Ovary (tissue), 9 donors: Measurements from ENCODE around the gene TSFM. TPM values are rescaled to one million over a fixed set of nuclear protein-coding genes. Genes with fewer than 3 reads are reported as not detected.

Experiments
- DNase-seq, 5 donors: peaks; one replicate each; pipeline ENCODE4 v3.0.0-alpha.2; 2019 to 2020
- H3K27ac ChIP-seq, 2 donors: fragments of 200-600 bp; one replicate each; pipeline versions ENCODE4 v1.5.1 to v1.8.0; 2019 to 2022
- H3K27me3 ChIP-seq: fragments of 200-600 bp; one replicate; pipeline ENCODE4 v1.8.0; 2022
- H3K36me3 ChIP-seq: fragments of 200-600 bp; sonication (generic); one replicate; pipeline ENCODE4 v1.5.1; 2019
- H3K4me1 ChIP-seq: one replicate; pipeline ENCODE4 v1.8.1; 2013; ENCODE audit warnings: mild to moderate bottlenecking, moderate library complexity; ENCODE audit not compliant: insufficient read depth
- H3K4me3 ChIP-seq: fragments of 200-600 bp; sonication (generic); one replicate; pipeline ENCODE4 v1.5.1; 2017
- H3K9me3 ChIP-seq, 2 donors: fragments of 200-600 bp in 1 of 2; sonication (generic) in 1 of 2; one replicate each; pipeline versions ENCODE4 v1.5.1 to v1.8.1; 2013 to 2019; ENCODE audit warnings: mild to moderate bottlenecking in 1 of 2, moderate library complexity in 1 of 2
- EP300 ChIP-seq: sonication (generic); formaldehyde crosslinking; IDR thresholded peaks from one replicate; pipeline ENCODE4 v1.6.1; 2017; ENCODE audit warnings: antibody characterized with exemption
- POLR2A ChIP-seq: fragments of 450-650 bp; IDR thresholded peaks from one replicate; pipeline ENCODE4 v1.6.1; 2017; ENCODE audit warnings: antibody characterized with exemption, mild to moderate bottlenecking, moderate library complexity
- WGBS, 3 donors: extraction: QIAGEN DNeasy Blood & Tissue Kit in 1 of 3; methylation state at CpG; one replicate each; pipeline versions ENCODE4 v1.1.5 to v1.1.7; 2013 to 2017; 5-methylcytosine and 5-hydroxymethylcytosine counted together
- intact Hi-C, 4 donors: fragments of 100-400 bp; cut with DNase I; formaldehyde crosslinking; loops; one replicate each; pipeline versions ENCODE4 v1.11.0 to v1.15.1; 2022 to 2023
- polyA plus RNA-seq, 2 donors: library from polyadenylated mRNA; stranded (reverse); fragments of 200-250 nt in 1 of 2; fragments of 350-450 nt in 1 of 2; fragmentation: Illumina TruSeq in 1 of 2; extraction: RNeasy Lipid Tissue Mini Kit (QIAGEN cat#74804) in 1 of 2; gene quantifications; one replicate each; pipeline ENCODE4 v1.2.3, GENCODE V29; 2013 to 2014
- total RNA-seq, 7 donors: library from RNA; depleted of rRNA in 2 of 7; stranded (reverse); fragments of >200 nt in 2 of 7; fragmentation: NEBNext Ultra II Directional in 3 of 7; extraction: Animal tissue kit (Norgen Biotek cat#: 25700) in 3 of 7; gene quantifications; one replicate each; pipeline versions ENCODE4 v1.1.0 to v1.2.4, GENCODE V29; 2016 to 2023
- TF ChIP-seq, protein P1 (sequence below), 3 donors: fragments of 450-650 bp in 2 of 3; fragments of 200-600 bp in 1 of 3; IDR thresholded peaks; one replicate each; pipeline versions ENCODE4 v1.5.1 to v1.8.0; 2016 to 2022; ENCODE audit warnings: antibody characterized with exemption in 3 of 3, mild to moderate bottlenecking in 1 of 3
- donor health status: DM: no; HTN: no; CAD: no; lungs with moderate emphysema.
- donor health status: DM: no; HTN: no; CAD: no.
- donor health status: Bipolar disorder and iron deficiency.
- donor health status: DM: yes; HTN: yes; CAD: no.
- donor health status: DM: no; HTN: no; CAD: no.
- donor health status: DM: yes; HTN: yes; CAD: no.

Gene TSFM
- total and polyA plus RNA-seq, 9 donors, result 13.2 to 28.1 (median 20.1) TPM

DNA sequence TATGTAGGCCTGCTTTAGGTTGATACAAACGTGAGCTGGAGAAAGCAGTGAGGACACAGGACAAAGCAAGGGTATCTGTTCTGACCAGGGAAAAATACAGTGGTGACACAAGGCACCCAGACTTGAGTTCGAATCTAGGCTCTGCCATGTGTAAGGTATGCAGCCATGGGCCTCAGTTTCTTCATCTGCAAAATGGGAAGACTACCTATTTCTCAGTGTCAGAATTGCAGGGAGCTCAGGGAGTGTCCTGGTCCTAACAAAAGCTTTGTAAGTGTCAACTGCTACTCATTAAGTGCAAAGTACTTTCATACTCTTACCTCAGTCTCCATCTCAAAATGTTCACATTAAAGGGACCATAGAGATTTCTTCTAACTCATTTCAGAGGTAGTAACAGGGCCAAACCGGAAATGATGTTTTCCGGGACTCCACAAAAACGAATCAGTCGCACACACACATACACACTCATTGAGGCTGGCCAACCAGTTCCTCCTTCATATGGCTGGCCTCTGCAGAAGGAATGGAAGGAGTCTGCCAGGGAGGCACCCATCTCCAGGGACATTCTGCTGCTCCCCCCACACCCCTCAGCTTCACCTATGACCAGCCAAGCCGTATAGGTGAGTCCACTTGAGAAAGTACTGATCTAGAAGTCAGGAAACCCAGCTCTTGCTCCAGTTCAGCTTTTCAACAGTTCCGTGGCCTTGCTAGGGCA lies 56.2 kb downstream of the TSFM start:
- H3K27me3 ChIP-seq, result no peaks in the 10 kb centered on the region
- DNase-seq, result no peak
- H3K27ac ChIP-seq, result peak overlapping the region in 1 of 2 donors; percentile 58
- no peaks in the 10 kb centered on the region for H3K36me3 ChIP-seq
- peaks cover 52% of the 10 kb centered on the region for H3K4me1 ChIP-seq
- no peaks in the 10 kb centered on the region for H3K9me3 ChIP-seq
- TF ChIP-seq POLR2A, result no peak
- TF ChIP-seq EP300, result no peak
- TF ChIP-seq, protein P1, sequence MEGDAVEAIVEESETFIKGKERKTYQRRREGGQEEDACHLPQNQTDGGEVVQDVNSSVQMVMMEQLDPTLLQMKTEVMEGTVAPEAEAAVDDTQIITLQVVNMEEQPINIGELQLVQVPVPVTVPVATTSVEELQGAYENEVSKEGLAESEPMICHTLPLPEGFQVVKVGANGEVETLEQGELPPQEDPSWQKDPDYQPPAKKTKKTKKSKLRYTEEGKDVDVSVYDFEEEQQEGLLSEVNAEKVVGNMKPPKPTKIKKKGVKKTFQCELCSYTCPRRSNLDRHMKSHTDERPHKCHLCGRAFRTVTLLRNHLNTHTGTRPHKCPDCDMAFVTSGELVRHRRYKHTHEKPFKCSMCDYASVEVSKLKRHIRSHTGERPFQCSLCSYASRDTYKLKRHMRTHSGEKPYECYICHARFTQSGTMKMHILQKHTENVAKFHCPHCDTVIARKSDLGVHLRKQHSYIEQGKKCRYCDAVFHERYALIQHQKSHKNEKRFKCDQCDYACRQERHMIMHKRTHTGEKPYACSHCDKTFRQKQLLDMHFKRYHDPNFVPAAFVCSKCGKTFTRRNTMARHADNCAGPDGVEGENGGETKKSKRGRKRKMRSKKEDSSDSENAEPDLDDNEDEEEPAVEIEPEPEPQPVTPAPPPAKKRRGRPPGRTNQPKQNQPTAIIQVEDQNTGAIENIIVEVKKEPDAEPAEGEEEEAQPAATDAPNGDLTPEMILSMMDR (IDR thresholded peaks at IDR 0.05), result no peak
- H3K4me3 ChIP-seq, result peak overlapping the region; percentile 6
- WGBS, 3 donors, result 21 to 25% (median 22%) methylated on average over 8 of the region's 8 CpGs
- intact Hi-C loops, result loop anchor here in 1 of 4 donors (10.0 kb wide), 1 partner anchor 54 kb away; the partner anchor contains the start of gene TSFM

DNA sequence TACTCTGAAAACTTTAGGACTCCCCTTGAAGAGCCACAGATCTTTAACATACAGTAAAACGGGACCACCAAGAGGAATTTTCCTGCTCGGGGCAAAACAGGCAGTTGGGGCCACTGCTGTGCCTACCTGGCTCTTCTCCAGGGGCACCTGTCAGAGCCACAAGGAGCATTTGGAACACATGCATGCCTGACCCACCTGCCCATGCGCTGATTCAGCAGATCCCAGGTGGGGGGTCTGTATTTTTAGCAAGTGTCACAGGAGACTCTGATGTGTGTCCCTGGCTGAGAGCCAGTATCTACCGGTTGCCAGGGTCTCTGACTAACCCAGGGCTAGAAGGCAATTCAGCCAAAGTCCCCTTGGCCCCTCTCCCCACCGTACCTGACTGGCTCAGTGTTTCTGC lies 57.4 kb downstream of the TSFM start:
- H3K4me1 ChIP-seq, result peaks cover 44% of the 10 kb centered on the region
- intact Hi-C loops, result loop anchor here in 1 of 4 donors (5.0 to 10.0 kb wide), 2 partner anchors 55 to 57 kb away; partner anchors contain the start of gene TSFM
- H3K9me3 ChIP-seq, result no peaks in the 10 kb centered on the region
- peak overlapping the region; percentile 17 for H3K4me3 ChIP-seq
- DNase-seq, result peak in 1 of 5 donors; percentile 40
- no peaks in the 10 kb centered on the region for H3K27me3 ChIP-seq
- WGBS, 3 donors, result 33 to 42% (median 39%) methylated on average over 5 of the region's 5 CpGs
- TF ChIP-seq EP300 (no peak), POLR2A (no peak)
- TF ChIP-seq, protein P1 (IDR thresholded peaks at IDR 0.05), result no peak
- no peaks in the 10 kb centered on the region for H3K36me3 ChIP-seq
- H3K27ac ChIP-seq, result peak overlapping the region; percentile 16 to 58

GRCh38 chr12:57840726-57841125 lies 58.1 kb downstream of the TSFM start:
- TF ChIP-seq EP300 (no peak), POLR2A (no peak)
- TF ChIP-seq, protein P1 (IDR thresholded peaks at IDR 0.05), result no peak
- Histone ChIP-seq H3K27ac (no peak overlapping the region), H3K9me3 (no peaks in the 10 kb centered on the region), H3K27me3 (no peaks in the 10 kb centered on the region), H3K4me1 (peaks cover 37% of the 10 kb centered on the region), H3K4me3 (peak overlapping the region; percentile 7), H3K36me3 (no peaks in the 10 kb centered on the region)
- no peak for DNase-seq
- intact Hi-C loops, result loop anchor here in 1 of 4 donors (5.0 kb wide), 1 partner anchor 57 kb away; no protein-coding TSS in a partner anchor
- WGBS, 3 donors, result 12 to 21% (median 18%) methylated on average over 3 of the region's 3 CpGs

DNA sequence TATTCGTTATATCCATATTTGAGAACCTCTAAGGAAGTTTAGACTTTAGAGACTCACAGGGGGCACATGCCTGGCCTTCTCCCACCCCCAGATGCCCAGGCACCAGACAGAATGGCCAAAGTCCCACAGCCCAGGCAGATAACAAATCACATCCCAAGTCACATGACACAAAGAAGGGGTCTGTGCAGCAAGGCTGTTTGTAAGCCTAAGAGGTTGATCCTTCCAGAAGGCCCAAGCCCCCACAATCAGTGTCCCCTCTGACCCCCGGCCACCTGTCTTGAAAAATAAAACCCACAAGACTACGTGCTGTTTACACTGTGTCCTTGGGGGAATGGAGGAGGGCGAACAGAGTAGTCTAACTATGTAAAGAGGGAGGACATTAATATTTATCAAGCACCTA lies 58.9 kb downstream of the TSFM start:
- WGBS, 3 donors, result 9 to 11% (median 10%) methylated on average over 4 of the region's 4 CpGs
- peaks cover 33% of the 10 kb centered on the region for H3K4me1 ChIP-seq
- peak overlapping the region in 1 of 2 donors; percentile 99 for H3K27ac ChIP-seq
- H3K9me3 ChIP-seq, result no peaks in the 10 kb centered on the region
- DNase-seq, result no peak
- intact Hi-C loops, result loop anchor here in 1 of 4 donors (5.0 kb wide), 1 partner anchor 56 kb away; no protein-coding TSS in a partner anchor
- peak overlapping the region; percentile 13 for H3K4me3 ChIP-seq
- H3K36me3 ChIP-seq, result no peaks in the 10 kb centered on the region
- H3K27me3 ChIP-seq, result no peaks in the 10 kb centered on the region
- TF ChIP-seq EP300, result no peak
- TF ChIP-seq, protein P1 (IDR thresholded peaks at IDR 0.05), result no peak
